ENCODE measurements around the gene TUT4. TPM values are rescaled to one million over a fixed set of nuclear protein-coding genes. Genes with fewer than 3 reads are reported as not detected.

TUT4 gene
- total RNA-seq, 5 donors from 2014 or later (not counting 1 experiment from before 2014, with no cell fraction given) = 109 to 143 (median 129) TPM

GRCh38 chr1:52533713-52534112 lies 19.2 kb downstream of the TUT4 start:
- peaks cover 62 to 66% (median 63%) of the 10 kb centered on the region in 3 donors for H3K4me1 Mint-ChIP-seq
- POLR2A ChIA-PET = no interaction called here
- no peak overlapping the region for H3K27ac ChIP-seq (ENCODE audit: low read length)

GRCh38 chr1:52532731-52533327 lies 20.1 kb downstream of the TUT4 start:
- peaks cover 3 to 14% of the 10 kb centered on the region in 2 experiments for H3K4me1 ChIP-seq (ENCODE audit: control insufficient read depth in 1 of 2, extremely low read depth in 1 of 2, insufficient read depth in 2 of 2, low read length in 2 of 2)
- H3K27me3 ChIP-seq (replicated peaks in 1 of 2; ENCODE audit: control insufficient read depth in 2 of 2, extremely low read depth in 1 of 2, insufficient read depth in 2 of 2, low read length in 1 of 2) = no peaks in the 10 kb centered on the region
- H3K36me3 Mint-ChIP-seq = peaks cover 33% of the 10 kb centered on the region
- POLR2A ChIA-PET = no interaction called here
- no peak for DNase-seq
- H3K27me3 Mint-ChIP-seq = no peaks in the 10 kb centered on the region
- H3K4me3 Mint-ChIP-seq = peak overlapping the region in 1 of 3 donors; percentile 22
- no peak overlapping the region for H3K4me3 ChIP-seq (ENCODE audit: control insufficient read depth in 1 of 2, extremely low read depth in 1 of 2, low read length in 1 of 2)
- peaks cover 3% of the 10 kb centered on the region for H3K9me3 ChIP-seq
- peaks cover 54 to 60% (median 60%) of the 10 kb centered on the region in 3 donors for H3K4me1 Mint-ChIP-seq
- peaks cover 0 to 10% of the 10 kb centered on the region in 2 donors for H3K36me3 ChIP-seq (ENCODE audit: control insufficient read depth in 2 of 2, extremely low read depth in 1 of 2, insufficient read depth in 1 of 2, low read length in 1 of 2)
- WGBS (ENCODE audit: insufficient coverage) = no CpG with 5 or more reads among the region's 2 CpGs
- peak overlapping the region in 1 of 2 donors; percentile 5 for H3K27ac Mint-ChIP-seq
- no peak for ATAC-seq (replicated peaks in 1 of 4)
- CTCF ChIA-PET = interaction anchor here in 1 of 2 donors (1.1 kb wide), 1 partner anchor 152 kb away, joined by 3 read pairs; no protein-coding TSS in a partner anchor
- H3K27ac ChIP-seq (ENCODE audit: low read length) = no peak overlapping the region
- peaks cover 0 to 8% (median 5%) of the 10 kb centered on the region in 3 donors for H3K9me3 Mint-ChIP-seq

More at GRCh38 chr1:52533713-52534112, 19.2 kb downstream of the TUT4 start:
- Histone ChIP-seq H3K36me3 (ENCODE audit: control insufficient read depth in 2 of 2, extremely low read depth in 1 of 2, insufficient read depth in 1 of 2, low read length in 1 of 2) (peaks cover 0 to 7% of the 10 kb centered on the region in 2 donors), H3K9me3 (peaks cover 3% of the 10 kb centered on the region), H3K27me3 (replicated peaks in 1 of 2; ENCODE audit: control insufficient read depth in 2 of 2, extremely low read depth in 1 of 2, insufficient read depth in 2 of 2, low read length in 1 of 2) (no peaks in the 10 kb centered on the region), H3K4me3 (ENCODE audit: control insufficient read depth in 1 of 2, extremely low read depth in 1 of 2, low read length in 1 of 2) (no peak overlapping the region), H3K4me1 (ENCODE audit: control insufficient read depth in 1 of 2, extremely low read depth in 1 of 2, insufficient read depth in 2 of 2, low read length in 2 of 2) (peaks cover 3 to 14% of the 10 kb centered on the region in 2 experiments)
- CTCF ChIA-PET = no interaction called here
- ATAC-seq (replicated peaks in 1 of 4) (no peak), DNase-seq (no peak)
- Mint-ChIP-seq H3K36me3 (peaks cover 29% of the 10 kb centered on the region), H3K9me3 (peaks cover 0 to 8% (median 5%) of the 10 kb centered on the region in 3 donors), H3K27ac (no peak overlapping the region), H3K4me3 (no peak overlapping the region), H3K27me3 (no peaks in the 10 kb centered on the region)
- WGBS (ENCODE audit: insufficient coverage) = 86% methylated on average over 1 of the region's 9 CpGs

- 89% methylated on average over 5 of the region's 8 CpGs for WGBS (ENCODE audit: insufficient coverage)
- H3K36me3 Mint-ChIP-seq = peaks cover 33% of the 10 kb centered on the region
- H3K9me3 ChIP-seq = peaks cover 3% of the 10 kb centered on the region
- ChIA-PET POLR2A (no interaction called here), CTCF (interaction anchor here in 1 of 2 donors (0.6 to 1.1 kb wide), 2 partner anchors 10 to 153 kb away, joined by 3 read pairs; no protein-coding TSS in a partner anchor)
- H3K9me3 Mint-ChIP-seq = peaks cover 0 to 8% (median 5%) of the 10 kb centered on the region in 3 donors
- H3K27ac Mint-ChIP-seq = no peak overlapping the region
- H3K4me3 ChIP-seq (ENCODE audit: control insufficient read depth in 1 of 2, extremely low read depth in 1 of 2, low read length in 1 of 2) = no peak overlapping the region
- peaks cover 53 to 57% (median 54%) of the 10 kb centered on the region in 3 donors for H3K4me1 Mint-ChIP-seq
- no peaks in the 10 kb centered on the region for H3K27me3 ChIP-seq (replicated peaks in 1 of 2; ENCODE audit: control insufficient read depth in 2 of 2, extremely low read depth in 1 of 2, insufficient read depth in 2 of 2, low read length in 1 of 2)
- DNase-seq (no peak), ATAC-seq (replicated peaks in 1 of 4) (no peak)
- H3K27ac ChIP-seq (ENCODE audit: low read length) = no peak overlapping the region
- peak overlapping the region in 1 of 3 donors; percentile 22 for H3K4me3 Mint-ChIP-seq
- H3K36me3 ChIP-seq (ENCODE audit: control insufficient read depth in 2 of 2, extremely low read depth in 1 of 2, insufficient read depth in 1 of 2, low read length in 1 of 2) = peaks cover 0 to 10% of the 10 kb centered on the region in 2 donors
- no peaks in the 10 kb centered on the region for H3K27me3 Mint-ChIP-seq
- peaks cover 3 to 14% of the 10 kb centered on the region in 2 experiments for H3K4me1 ChIP-seq (ENCODE audit: control insufficient read depth in 1 of 2, extremely low read depth in 1 of 2, insufficient read depth in 2 of 2, low read length in 2 of 2)
Observed at GRCh38 chr1:52532247-52532646, 20.6 kb downstream of the TUT4 start.

- WGBS (ENCODE audit: insufficient coverage) = 100% methylated on average over 1 of the region's 3 CpGs
- Mint-ChIP-seq H3K27ac (no peak overlapping the region), H3K36me3 (peaks cover 30% of the 10 kb centered on the region), H3K4me3 (no peak overlapping the region), H3K4me1 (peaks cover 53 to 54% (median 53%) of the 10 kb centered on the region in 3 donors), H3K9me3 (peaks cover 0 to 8% (median 5%) of the 10 kb centered on the region in 3 donors), H3K27me3 (no peaks in the 10 kb centered on the region)
- ChIA-PET POLR2A (interaction anchor here in 1 of 2 donors (0.6 kb wide), 1 partner anchor 686 kb away, joined by 3 read pairs; no protein-coding TSS in a partner anchor), CTCF (interaction anchor here in 1 of 2 donors (0.6 kb wide), 1 partner anchor 11 kb away, joined by 3 read pairs; no protein-coding TSS in a partner anchor)
- DNase-seq (no peak), ATAC-seq (replicated peaks in 1 of 4) (no peak)
- Histone ChIP-seq H3K27me3 (replicated peaks in 1 of 2; ENCODE audit: control insufficient read depth in 2 of 2, extremely low read depth in 1 of 2, insufficient read depth in 2 of 2, low read length in 1 of 2) (no peaks in the 10 kb centered on the region), H3K9me3 (peaks cover 3% of the 10 kb centered on the region), H3K27ac (ENCODE audit: low read length) (no peak overlapping the region), H3K4me3 (ENCODE audit: control insufficient read depth in 1 of 2, extremely low read depth in 1 of 2, low read length in 1 of 2) (no peak overlapping the region), H3K36me3 (ENCODE audit: control insufficient read depth in 2 of 2, extremely low read depth in 1 of 2, insufficient read depth in 1 of 2, low read length in 1 of 2) (peaks cover 0 to 13% of the 10 kb centered on the region in 2 donors), H3K4me1 (ENCODE audit: control insufficient read depth in 1 of 2, extremely low read depth in 1 of 2, insufficient read depth in 2 of 2, low read length in 2 of 2) (peaks cover 3 to 14% of the 10 kb centered on the region in 2 experiments)
Observed at GRCh38 chr1:52531249-52531872, 21.5 kb downstream of the TUT4 start.

GRCh38 chr1:52530563-52531144 lies 22.2 kb downstream of the TUT4 start:
- peaks cover 3 to 14% of the 10 kb centered on the region in 2 experiments for H3K4me1 ChIP-seq (ENCODE audit: control insufficient read depth in 1 of 2, extremely low read depth in 1 of 2, insufficient read depth in 2 of 2, low read length in 2 of 2)
- no CpG with 5 or more reads among the region's 5 CpGs for WGBS (ENCODE audit: insufficient coverage)
- no peak for DNase-seq
- ATAC-seq (replicated peaks in 1 of 4) = no peak
- no peak overlapping the region for H3K27ac Mint-ChIP-seq
- H3K4me1 Mint-ChIP-seq = peaks cover 46 to 55% (median 48%) of the 10 kb centered on the region in 3 donors
- peaks cover 29% of the 10 kb centered on the region for H3K36me3 Mint-ChIP-seq
- H3K4me3 ChIP-seq (ENCODE audit: control insufficient read depth in 1 of 2, extremely low read depth in 1 of 2, low read length in 1 of 2) = no peak overlapping the region
- no peak overlapping the region for H3K4me3 Mint-ChIP-seq
- no peaks in the 10 kb centered on the region for H3K27me3 Mint-ChIP-seq
- ChIA-PET CTCF (no interaction called here), POLR2A (interaction anchor here in 1 of 2 donors (0.5 to 0.6 kb wide), 2 partner anchors 15 to 685 kb away, joined by 3 to 7 read pairs; no protein-coding TSS in a partner anchor)
- no peak overlapping the region for H3K27ac ChIP-seq (ENCODE audit: low read length)
- peaks cover 3% of the 10 kb centered on the region for H3K9me3 ChIP-seq
- H3K9me3 Mint-ChIP-seq = peaks cover 0 to 8% (median 5%) of the 10 kb centered on the region in 3 donors
- H3K27me3 ChIP-seq (replicated peaks in 1 of 2; ENCODE audit: control insufficient read depth in 2 of 2, extremely low read depth in 1 of 2, insufficient read depth in 2 of 2, low read length in 1 of 2) = no peaks in the 10 kb centered on the region
- peaks cover 0 to 15% of the 10 kb centered on the region in 2 donors for H3K36me3 ChIP-seq (ENCODE audit: control insufficient read depth in 2 of 2, extremely low read depth in 1 of 2, insufficient read depth in 1 of 2, low read length in 1 of 2)

GRCh38 chr1:52523376-52523775 lies 29.5 kb downstream of the TUT4 start:
- no peaks in the 10 kb centered on the region for H3K9me3 ChIP-seq
- DNase-seq = peak in 10 of 35 experiments; percentile 3 to 20 (median 8)
- Mint-ChIP-seq H3K4me1 (peaks cover 33 to 39% (median 37%) of the 10 kb centered on the region in 3 donors), H3K27ac (peak overlapping the region; percentile 58 to 69), H3K27me3 (no peaks in the 10 kb centered on the region), H3K4me3 (peak overlapping the region in 1 of 3 donors; percentile 17), H3K9me3 (no peaks in the 10 kb centered on the region), H3K36me3 (peaks cover 36% of the 10 kb centered on the region)
- WGBS (ENCODE audit: insufficient coverage) = 0% methylated on average over 2 of the region's 3 CpGs
- H3K36me3 ChIP-seq (ENCODE audit: control insufficient read depth in 2 of 2, extremely low read depth in 1 of 2, insufficient read depth in 1 of 2, low read length in 1 of 2) = peaks cover 0 to 19% of the 10 kb centered on the region in 2 donors
- peak overlapping the region; percentile 30 for H3K27ac ChIP-seq (ENCODE audit: low read length)
- ChIA-PET POLR2A (interaction anchor here in 1 of 2 donors (0.7 kb wide), 1 partner anchor 22 kb away, joined by 11 read pairs; no protein-coding TSS in a partner anchor), CTCF (interaction anchor here in 1 of 2 donors (0.8 kb wide), 1 partner anchor 29 kb away, joined by 9 read pairs; the partner anchor contains the start of gene TUT4)
- H3K4me3 ChIP-seq (ENCODE audit: control insufficient read depth in 1 of 2, extremely low read depth in 1 of 2, low read length in 1 of 2) = no peak overlapping the region
- no peaks in the 10 kb centered on the region for H3K27me3 ChIP-seq (replicated peaks in 1 of 2; ENCODE audit: control insufficient read depth in 2 of 2, extremely low read depth in 1 of 2, insufficient read depth in 2 of 2, low read length in 1 of 2)
- peaks cover 6 to 7% of the 10 kb centered on the region in 2 experiments for H3K4me1 ChIP-seq (ENCODE audit: control insufficient read depth in 1 of 2, extremely low read depth in 1 of 2, insufficient read depth in 2 of 2, low read length in 2 of 2)
- ATAC-seq (replicated peaks in 1 of 4) = peak in 1 of 4 experiments; percentile 26
